H1 (cell line): Measurements from ENCODE around the gene SMARCA1. TPM values are rescaled to one million over a fixed set of nuclear protein-coding genes. Genes with fewer than 3 reads are reported as not detected.
"Not testable (repeated sequence)": the region's sequence is repeated elsewhere in the genome, so short reads cannot be mapped to it uniquely, and the experiment has no call there.

Source experiments
- CTCF ChIA-PET: fragments of 300-600 bp; sonication (Branson Sonifier 250); formaldehyde crosslinking; loops from one replicate; lab custom pipeline; 2021; ENCODE audit not compliant: partially characterized antibody; lab: Charles Lee
- POLR2A ChIA-PET: fragments of 300-600 bp; sonication (Branson Sonifier 250); formaldehyde crosslinking; loops from one replicate; lab custom pipeline; 2021; ENCODE audit warnings: inconsistent platforms; ENCODE audit not compliant: partially characterized antibody; lab: Charles Lee
- DNase-seq, 2 experiments: peaks; one replicate each; pipeline versions ENCODE4 v3.0.0 to v3.0.0-alpha.2; 2010 to 2022; ENCODE audit warnings: low spot score in 2 of 2, low read depth in 1 of 2, mixed read lengths in 1 of 2
- FAIRE-seq: peaks from 2 replicates; lab custom pipeline; 2011; peaks lifted over from hg19 to GRCh38; lab: Jason Lieb, UNC
- H2AFZ ChIP-seq: 2 replicates; pipeline ENCODE4 v1.8.1; 2012; ENCODE audit warnings: low read length, inconsistent platforms
- H2AK5ac ChIP-seq: 2 replicates; pipeline ENCODE4 v1.6.1; 2013; ENCODE audit warnings: low read depth, low read length
- H2BK120ac ChIP-seq: replicated peaks from 2 replicates; pipeline ENCODE3; 2013; ENCODE audit warnings: low read depth, low read length, inconsistent platforms
- H2BK12ac ChIP-seq: 2 replicates; pipeline ENCODE4 v1.6.1; 2013; ENCODE audit warnings: low read depth, low read length
- H2BK15ac ChIP-seq: 2 replicates; pipeline ENCODE4 v1.6.1; 2013; ENCODE audit warnings: low read length
- H2BK20ac ChIP-seq: 2 replicates; pipeline ENCODE4 v1.6.1; 2013; ENCODE audit warnings: low read length
- H2BK5ac ChIP-seq: 2 replicates; pipeline ENCODE4 v1.6.1; 2013; ENCODE audit warnings: low read depth, low read length
- H3K14ac ChIP-seq: 2 replicates; pipeline ENCODE4 v1.6.1; 2013; ENCODE audit warnings: inconsistent platforms; ENCODE audit not compliant: insufficient read length
- H3K18ac ChIP-seq: 2 replicates; pipeline ENCODE4 v1.6.1; 2013; ENCODE audit warnings: low read length; ENCODE audit errors: extremely low read depth
- H3K23ac ChIP-seq: 2 replicates; pipeline ENCODE4 v1.6.1; 2013; ENCODE audit warnings: inconsistent platforms; ENCODE audit not compliant: insufficient read length
- H3K23me2 ChIP-seq: 2 replicates; pipeline ENCODE4 v1.6.1; 2013; ENCODE audit warnings: low read depth, low read length
- H3K27ac ChIP-seq: 2 replicates; pipeline ENCODE4 v1.6.1; 2011; ENCODE audit warnings: low read depth, low read length, inconsistent platforms
- H3K27me3 ChIP-seq, 4 experiments: replicated peaks in 1 of 4; 1 replicate in 1 of 4; 2 replicates in 3 of 4; pipeline versions ENCODE4 v1.6.1 to v1.8.1; 2011 to 2013; ENCODE audit warnings: low read length in 3 of 4, mild to moderate bottlenecking in 3 of 4, inconsistent platforms in 2 of 4, mixed read lengths in 2 of 4, moderate library complexity in 1 of 4; ENCODE audit not compliant: control insufficient read depth in 3 of 4, insufficient read depth in 3 of 4; ENCODE audit errors: extremely low read depth in 1 of 4
- H3K36me3 ChIP-seq, 4 experiments: 2 replicates each; pipeline versions ENCODE4 v1.6.1 to v1.8.1; 2011 to 2013; ENCODE audit warnings: mild to moderate bottlenecking in 4 of 4, low read length in 3 of 4, moderate library complexity in 2 of 4, control low read depth in 1 of 4, inconsistent platforms in 1 of 4; ENCODE audit not compliant: insufficient read depth in 4 of 4, control insufficient read depth in 2 of 4
- H3K4ac ChIP-seq: replicated peaks from 2 replicates; pipeline ENCODE3; 2013; ENCODE audit warnings: low read length, low read depth, mixed read lengths, inconsistent platforms; ENCODE audit not compliant: insufficient read length
- H3K4me1 ChIP-seq, 4 experiments: replicated peaks in 1 of 4; 1 replicate in 1 of 4; 2 replicates in 3 of 4; pipeline versions ENCODE4 v1.6.1 to v1.8.1; 2011 to 2013; ENCODE audit warnings: low read length in 3 of 4, inconsistent platforms in 2 of 4, mixed read lengths in 1 of 4; ENCODE audit not compliant: insufficient read depth in 4 of 4, control insufficient read depth in 3 of 4
- H3K4me2 ChIP-seq, 2 experiments: 2 replicates each; pipeline versions ENCODE4 v1.6.1 to v1.8.1; 2011 to 2013; ENCODE audit warnings: low read depth in 2 of 2, low read length in 2 of 2, control low read depth in 1 of 2, inconsistent platforms in 1 of 2, mild to moderate bottlenecking in 1 of 2; ENCODE audit not compliant: insufficient read depth in 1 of 2
- H3K4me3 ChIP-seq, 4 experiments: fragments of 200-600, 300-600 bp in 1 of 4; sonication (generic), shearing (Covaris generic), sonication (Bioruptor Twin) in 1 of 4; 2 replicates each; pipeline versions ENCODE4 v1.5.1 to v1.8.1; 2011 to 2016; ENCODE audit warnings: low read length in 4 of 4, low read depth in 3 of 4, control low read depth in 2 of 4, inconsistent platforms in 2 of 4, mild to moderate bottlenecking in 2 of 4, mixed read lengths in 1 of 4, moderate library complexity in 1 of 4; ENCODE audit not compliant: insufficient read depth in 2 of 4; ENCODE audit errors: extremely low read depth in 1 of 4
- H3K56ac ChIP-seq: replicated peaks from 2 replicates; pipeline ENCODE3; 2013; ENCODE audit warnings: low read depth, mild to moderate bottlenecking, mixed read lengths, low read length, inconsistent platforms; ENCODE audit not compliant: insufficient read length
- H3K79me1 ChIP-seq: 2 replicates; pipeline ENCODE4 v1.6.1; 2013; ENCODE audit warnings: low read depth, low read length, control low read depth
- H3K79me2 ChIP-seq, 2 experiments: 2 replicates each; pipeline versions ENCODE4 v1.6.1 to v1.8.1; 2012 to 2013; ENCODE audit warnings: low read length in 2 of 2, mild to moderate bottlenecking in 2 of 2, inconsistent platforms in 1 of 2; ENCODE audit not compliant: insufficient read depth in 2 of 2, control insufficient read depth in 1 of 2
- H3K9ac ChIP-seq, 4 experiments: replicated peaks in 1 of 4; 1 replicate in 1 of 4; 2 replicates in 3 of 4; pipeline versions ENCODE4 v1.6.1 to v1.8.1; 2011 to 2013; ENCODE audit warnings: low read depth in 3 of 4, low read length in 3 of 4, control low read depth in 2 of 4, mild to moderate bottlenecking in 2 of 4, moderate library complexity in 2 of 4, inconsistent platforms in 1 of 4; ENCODE audit errors: extremely low read depth in 1 of 4
- H3K9me3 ChIP-seq, 2 experiments: 2 replicates each; pipeline versions ENCODE4 v1.6.1 to v1.8.1; 2012 to 2013; ENCODE audit warnings: mild to moderate bottlenecking in 2 of 2, moderate library complexity in 2 of 2, control low read depth in 1 of 2, inconsistent platforms in 1 of 2, low read depth in 1 of 2, low read length in 1 of 2, mixed read lengths in 1 of 2; ENCODE audit not compliant: insufficient read depth in 2 of 2
- H4K20me1 ChIP-seq, 2 experiments: replicated peaks in 1 of 2; 2 replicates each; pipeline versions ENCODE3 to v1.8.1; 2011 to 2013; ENCODE audit warnings: inconsistent platforms in 2 of 2, low read length in 2 of 2, mild to moderate bottlenecking in 1 of 2; ENCODE audit not compliant: insufficient read depth in 2 of 2, control insufficient read depth in 1 of 2
- H4K5ac ChIP-seq: 2 replicates; pipeline ENCODE4 v1.6.1; 2013; ENCODE audit warnings: low read length, low read depth, mixed read lengths, inconsistent platforms; ENCODE audit not compliant: insufficient read length
- H4K8ac ChIP-seq: 2 replicates; pipeline ENCODE4 v1.8.0; 2013; ENCODE audit warnings: mild to moderate bottlenecking, moderate library complexity, low read length, inconsistent platforms; ENCODE audit not compliant: insufficient read depth; ENCODE audit errors: extremely low read depth
- H4K91ac ChIP-seq: replicated peaks from 2 replicates; pipeline ENCODE3; 2013; ENCODE audit warnings: low read length, mixed read lengths, inconsistent platforms; ENCODE audit not compliant: insufficient read length
- WGBS, 2 experiments: shearing (Covaris generic) in 1 of 2; methylation state at CpG; one replicate each; pipeline versions ENCODE4 v1.1.6 to v1.1.7; 2013 to 2015; ENCODE audit warnings: low lambda C conversion rate in 2 of 2, mixed read lengths in 2 of 2, inconsistent platforms in 1 of 2, low coverage in 1 of 2, missing lambda C conversion rate in 1 of 2; ENCODE audit not compliant: insufficient replicate concordance in 2 of 2, insufficient coverage in 1 of 2, insufficient read length in 1 of 2; ENCODE audit errors: extremely low coverage in 1 of 2, missing lambda C conversion rate in 1 of 2; 5-methylcytosine and 5-hydroxymethylcytosine counted together
- polyA plus RNA-seq, 7 experiments: library from polyadenylated mRNA; depleted of rRNA in 3 of 7; stranded (reverse) in 5 of 7; unstranded in 2 of 7; fragments of >200 nt in 5 of 7; fragments of 200-250 nt in 2 of 7; gene quantifications; 1 replicate in 5 of 7; 2 replicates in 1 of 7; 4 replicates in 1 of 7; pipeline versions ENCODE4 v1.2.1 to v1.2.3, GENCODE V29; 2011 to 2013; ENCODE audit warnings: missing spikeins in 2 of 7, mixed read lengths in 2 of 7
- total RNA-seq: library from RNA; stranded (reverse); fragmentation: NEBNext Ultra II Directional; extraction: Animal tissue kit (Norgen Biotek cat#: 25700); gene quantifications from 2 replicates; pipeline ENCODE4 v1.2.1, GENCODE V29; 2021

SMARCA1 gene
- total and polyA plus RNA-seq, 2 of the 8 experiments (the other 6 are each of a cell fraction or from before 2014, with no cell fraction given) = 13.1 to 54.4 TPM

DNA sequence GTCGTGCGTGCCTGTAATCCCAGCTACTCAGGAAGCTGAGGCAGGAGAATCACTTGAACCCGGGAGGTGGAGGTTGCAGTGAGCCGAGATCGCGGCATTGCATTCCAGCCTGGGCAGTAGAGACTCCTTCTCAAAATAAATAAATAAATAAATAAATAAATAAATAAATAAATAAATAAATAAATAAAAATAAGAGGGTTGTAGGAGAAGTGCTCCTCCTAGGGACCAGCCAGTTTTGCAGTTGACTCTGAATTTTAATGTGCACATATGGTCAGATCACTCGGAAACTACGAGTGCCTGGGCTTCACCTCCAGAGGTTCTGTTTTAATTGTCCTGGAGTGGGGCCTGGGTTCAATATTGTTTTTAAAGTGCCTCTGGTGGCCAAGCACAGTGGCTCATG, 31.5 kb upstream of the SMARCA1 start:
- H2BK5ac ChIP-seq, H2BK12ac ChIP-seq, H3K27me3 ChIP-seq, H3K14ac ChIP-seq, H2AK5ac ChIP-seq, H3K4me3 ChIP-seq, POLR2A ChIA-PET, H2BK15ac ChIP-seq, H2BK120ac ChIP-seq, H4K5ac ChIP-seq, H3K23me2 ChIP-seq, CTCF ChIA-PET, H3K23ac ChIP-seq, H3K79me1 ChIP-seq, H3K56ac ChIP-seq, H3K4me2 ChIP-seq, H3K18ac ChIP-seq, FAIRE-seq, H3K79me2 ChIP-seq, H3K4ac ChIP-seq, H2BK20ac ChIP-seq, H3K27ac ChIP-seq, H3K9ac ChIP-seq, DNase-seq, H4K20me1 ChIP-seq, H3K9me3 ChIP-seq, H2AFZ ChIP-seq, H3K4me1 ChIP-seq, H4K91ac ChIP-seq, H4K8ac ChIP-seq: not testable (repeated sequence)
- H3K36me3 ChIP-seq = peaks cover 0 to 30% (median 5%) of the 10 kb centered on the region in 4 experiments; a peak in 3 of 8 replicates
- 98% methylated on average over 8 of the region's 8 CpGs; no CpG with 5 or more reads in 1 of the 2 experiments for WGBS, 2 experiments
